ENCODE measurements around the gene TESK2.

GRCh38 chr1:45297666-45298356, 193.2 kb downstream of the TESK2 start:
- TF ChIP-seq CTCF (IDR thresholded peaks at IDR 0.05) (no peak), POLR2A (IDR thresholded peaks at IDR 0.05) (no peak)

Data from heart left ventricle (tissue), 13 donors.